ENCODE measurements around the gene WDFY4. TPM values are rescaled to one million over a fixed set of nuclear protein-coding genes. Genes with fewer than 3 reads are reported as not detected.

WDFY4 gene
- total and polyA plus RNA-seq, 11 donors, result 0.46 to 19.8 (median 1.0) TPM

- intact Hi-C loops (cut with DNase I), result no loop called here
- 94 to 99% (median 96%) methylated on average over 6 of the region's 6 CpGs for WGBS, 4 donors
- Histone ChIP-seq H3K4me3 (no peak overlapping the region), H3K4me1 (peaks cover 0 to 9% (median 0%) of the 10 kb centered on the region in 12 donors), H3K36me3 (no peaks in the 10 kb centered on the region), H3K27me3 (no peaks in the 10 kb centered on the region), H3K9me3 (peaks cover 0 to 20% (median 0%) of the 10 kb centered on the region in 12 donors), H3K27ac (no peak overlapping the region)
- no peak for ATAC-seq
- DNase-seq, result peak in 1 of 5 donors; percentile 13
- TF ChIP-seq CTCF (IDR thresholded peaks at IDR 0.05) (no peak), POLR2A (IDR thresholded peaks at IDR 0.05) (no peak)
These were observed 1.2 kb upstream of the WDFY4 start for GRCh38 chr10:48683424-48683823.

GRCh38 chr10:48683868-48684267, 805 bp upstream of the WDFY4 start:
- ATAC-seq, result no peak
- no peak for DNase-seq
- H3K27me3 ChIP-seq, result no peaks in the 10 kb centered on the region
- no peak overlapping the region for H3K27ac ChIP-seq
- TF ChIP-seq POLR2A (IDR thresholded peaks at IDR 0.05), result no peak
- no peak for TF ChIP-seq CTCF (IDR thresholded peaks at IDR 0.05)
- WGBS, 4 donors, result 83 to 92% (median 91%) methylated on average over 5 of the region's 5 CpGs
- no peaks in the 10 kb centered on the region for H3K36me3 ChIP-seq
- no peak overlapping the region for H3K4me3 ChIP-seq
- H3K9me3 ChIP-seq, result peaks cover 0 to 17% (median 0%) of the 10 kb centered on the region in 12 donors
- intact Hi-C loops (cut with DNase I), result no loop called here
- peaks cover 0 to 9% (median 0%) of the 10 kb centered on the region in 12 donors for H3K4me1 ChIP-seq

GRCh38 chr10:48684463-48684791, 246 bp upstream of the WDFY4 start:
- H3K27ac ChIP-seq, result no peak overlapping the region
- no peak for TF ChIP-seq CTCF (IDR thresholded peaks at IDR 0.05)
- no peak for TF ChIP-seq POLR2A (IDR thresholded peaks at IDR 0.05)
- peak overlapping the region in 1 of 12 donors; percentile 58 for H3K4me3 ChIP-seq
- no peak for DNase-seq
- no peaks in the 10 kb centered on the region for H3K27me3 ChIP-seq
- H3K36me3 ChIP-seq, result no peaks in the 10 kb centered on the region
- intact Hi-C loops (cut with DNase I), result no loop called here
- H3K4me1 ChIP-seq, result peaks cover 0 to 9% (median 0%) of the 10 kb centered on the region in 12 donors
- 71 to 95% (median 83%) methylated on average over 6 of the region's 6 CpGs for WGBS, 4 donors
- H3K9me3 ChIP-seq, result peaks cover 0 to 17% (median 0%) of the 10 kb centered on the region in 12 donors
- no peak for ATAC-seq

GRCh38 chr10:48685731-48686130, 1.1 kb downstream of the WDFY4 start:
- Histone ChIP-seq H3K27ac (peak overlapping the region in 1 of 12 donors; percentile 87), H3K36me3 (no peaks in the 10 kb centered on the region), H3K4me3 (peak overlapping the region in 4 of 12 donors; percentile 8 to 58 (median 43)), H3K4me1 (peaks cover 0 to 9% (median 0%) of the 10 kb centered on the region in 12 donors), H3K9me3 (peaks cover 0 to 11% (median 0%) of the 10 kb centered on the region in 12 donors), H3K27me3 (no peaks in the 10 kb centered on the region)
- intact Hi-C loops (cut with DNase I), result no loop called here
- no peak for TF ChIP-seq CTCF (IDR thresholded peaks at IDR 0.05)
- no peak for TF ChIP-seq POLR2A (IDR thresholded peaks at IDR 0.05)
- ATAC-seq, result no peak
- DNase-seq, result no peak
- WGBS, 4 donors, result 86 to 90% (median 88%) methylated on average over 6 of the region's 6 CpGs
